CD4-positive, alpha-beta T cell treated with Interferon alpha-2 for 1 hour (primary cell): ENCODE data around the gene NKIRAS1.
"Not testable (repeated sequence)": the region's sequence is repeated elsewhere in the genome, so short reads cannot be mapped to it uniquely, and the experiment has no call there.

Experiments
- DNase-seq, 2 donors: peaks; one replicate each; pipeline ENCODE4 v3.0.0-alpha.2; 2020 to 2022

NKIRAS1 gene

GRCh38 chr3:23938688-23939087 lies 21.9 kb upstream of the NKIRAS1 start:
- DNase-seq = no peak

- DNase-seq = no peak
These were observed 20.5 kb upstream of the NKIRAS1 start for GRCh38 chr3:23937296-23937695.

- no peak for DNase-seq
These were observed 17.5 kb upstream of the NKIRAS1 start for GRCh38 chr3:23934253-23934652.

GRCh38 chr3:23932571-23932970 lies 15.8 kb upstream of the NKIRAS1 start:
- DNase-seq = no peak

DNA sequence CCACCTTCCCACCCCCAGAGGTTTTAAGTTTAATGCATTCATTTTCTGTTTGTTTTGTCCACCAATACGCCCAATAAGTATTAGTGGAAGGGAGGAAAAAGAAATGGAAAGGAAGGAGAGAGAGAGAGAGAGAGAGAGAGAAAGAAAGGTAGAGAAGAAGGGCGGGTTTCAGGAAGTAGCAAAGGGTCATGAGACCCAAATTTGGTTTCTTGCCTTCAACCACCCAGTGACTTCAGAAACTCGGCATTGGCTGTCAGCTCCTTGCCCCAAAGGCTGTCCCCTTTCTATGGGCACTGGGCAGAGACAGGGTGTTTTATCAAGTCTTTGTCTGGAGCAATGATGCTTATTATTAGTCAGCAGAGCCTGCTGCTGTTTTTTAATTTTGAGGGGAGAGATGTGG lies 14.8 kb upstream of the NKIRAS1 start:
- DNase-seq = no peak

DNA sequence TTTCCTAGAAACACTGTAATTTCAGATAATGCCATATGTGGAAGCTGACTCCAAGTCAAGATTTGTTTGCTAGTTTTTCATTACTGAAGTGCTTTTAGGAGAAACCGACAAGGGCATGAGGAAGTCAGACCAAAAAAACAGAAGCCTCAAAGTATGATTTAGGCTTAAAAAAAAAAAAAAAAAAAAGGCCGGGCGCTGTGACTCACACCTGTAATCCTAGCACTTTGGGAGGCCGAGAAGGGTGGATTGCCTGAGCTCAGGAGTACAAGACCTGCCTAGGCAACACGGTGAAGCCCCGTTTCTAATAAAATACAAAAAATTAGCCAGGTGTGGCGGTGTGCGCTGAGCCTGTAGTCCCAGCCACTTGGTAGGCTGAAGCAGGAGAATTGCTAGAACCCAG lies 11.7 kb upstream of the NKIRAS1 start:
- no peak for DNase-seq

DNA sequence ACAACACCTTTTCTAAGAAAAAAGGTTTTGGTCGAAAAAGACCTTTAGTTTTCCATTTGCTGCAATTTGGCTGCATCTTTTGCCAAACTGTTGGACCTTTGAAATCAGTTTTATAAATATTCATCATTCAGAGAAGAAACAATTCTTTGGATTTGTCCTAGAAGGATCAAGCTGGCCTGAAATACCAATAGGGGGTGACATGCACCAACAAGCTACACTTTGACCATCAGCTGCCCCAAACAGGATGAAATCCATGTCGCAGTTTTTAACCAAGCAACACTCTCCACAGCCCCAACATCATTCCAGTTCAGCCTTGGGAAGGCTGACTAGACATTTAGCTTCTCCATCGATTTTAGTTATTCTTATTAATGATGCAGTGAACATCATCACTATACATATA lies 9.9 kb upstream of the NKIRAS1 start:
- no peak for DNase-seq

- no peak for DNase-seq
These were observed 9.5 kb upstream of the NKIRAS1 start for GRCh38 chr3:23926246-23926645.

GRCh38 chr3:23923786-23924185 lies 7.0 kb upstream of the NKIRAS1 start:
- DNase-seq = no peak

GRCh38 chr3:23921052-23921511 lies 4.3 kb upstream of the NKIRAS1 start:
- no peak for DNase-seq

DNA sequence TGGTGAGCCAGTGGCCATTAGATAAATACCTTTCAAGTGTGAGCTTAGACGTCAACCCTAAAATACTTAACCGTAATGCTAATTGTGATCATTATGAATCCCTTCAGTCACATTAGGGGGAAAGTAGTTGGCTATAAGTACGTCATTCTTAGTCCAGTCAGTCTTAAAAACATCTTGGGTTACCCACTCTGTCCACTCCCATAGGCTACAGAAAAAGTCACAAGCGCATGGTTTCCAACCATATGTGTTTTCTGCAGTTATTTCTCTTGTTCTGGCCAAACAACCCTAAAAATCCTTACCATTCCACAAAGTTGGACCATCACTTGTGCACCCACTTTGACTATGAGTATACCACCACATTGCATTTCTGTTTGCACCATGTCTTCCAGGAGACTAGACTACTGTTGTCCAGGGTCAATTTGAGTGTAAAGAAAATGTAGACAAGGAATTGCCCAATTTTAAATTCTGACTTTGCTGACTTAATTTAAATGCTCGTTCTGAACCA lies 3.4 kb upstream of the NKIRAS1 start:
- DNase-seq = no peak

DNA sequence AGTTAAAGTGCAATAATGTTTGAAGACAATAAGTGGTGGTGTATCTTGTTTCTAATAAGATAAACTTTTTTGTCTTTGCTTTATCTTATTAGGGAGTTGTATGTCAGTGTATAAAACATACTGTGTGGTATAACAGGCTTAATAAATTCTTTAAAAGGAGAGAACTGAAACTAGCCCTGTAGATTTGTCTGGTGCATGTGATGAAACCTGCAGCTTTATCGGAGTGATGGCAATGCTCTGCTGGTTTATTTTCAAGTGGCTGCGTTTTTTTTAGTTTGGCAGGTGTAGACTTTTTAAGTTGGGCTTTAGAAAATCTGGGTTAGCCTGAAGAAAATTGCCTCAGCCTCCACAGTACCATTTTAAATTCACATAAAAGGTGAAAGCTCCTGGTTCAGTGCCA lies 2.8 kb upstream of the NKIRAS1 start:
- no peak for DNase-seq

DNA sequence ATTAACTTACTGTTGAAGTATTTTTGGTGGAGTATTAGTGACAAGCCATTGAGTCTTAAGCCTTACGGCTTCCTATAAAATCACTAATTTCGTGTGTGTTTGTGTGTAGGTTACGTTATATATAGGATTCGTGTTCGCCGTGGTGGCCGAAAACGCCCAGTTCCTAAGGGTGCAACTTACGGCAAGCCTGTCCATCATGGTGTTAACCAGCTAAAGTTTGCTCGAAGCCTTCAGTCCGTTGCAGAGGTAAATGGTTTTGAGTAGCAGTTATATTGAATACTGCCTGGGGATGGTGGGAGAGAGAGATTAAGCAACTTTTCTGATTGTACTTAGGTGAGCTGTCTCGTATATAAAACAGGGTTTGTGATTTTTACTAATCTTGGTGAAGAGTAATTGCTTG lies 1.5 kb upstream of the NKIRAS1 start:
- not testable (repeated sequence) for DNase-seq

DNA sequence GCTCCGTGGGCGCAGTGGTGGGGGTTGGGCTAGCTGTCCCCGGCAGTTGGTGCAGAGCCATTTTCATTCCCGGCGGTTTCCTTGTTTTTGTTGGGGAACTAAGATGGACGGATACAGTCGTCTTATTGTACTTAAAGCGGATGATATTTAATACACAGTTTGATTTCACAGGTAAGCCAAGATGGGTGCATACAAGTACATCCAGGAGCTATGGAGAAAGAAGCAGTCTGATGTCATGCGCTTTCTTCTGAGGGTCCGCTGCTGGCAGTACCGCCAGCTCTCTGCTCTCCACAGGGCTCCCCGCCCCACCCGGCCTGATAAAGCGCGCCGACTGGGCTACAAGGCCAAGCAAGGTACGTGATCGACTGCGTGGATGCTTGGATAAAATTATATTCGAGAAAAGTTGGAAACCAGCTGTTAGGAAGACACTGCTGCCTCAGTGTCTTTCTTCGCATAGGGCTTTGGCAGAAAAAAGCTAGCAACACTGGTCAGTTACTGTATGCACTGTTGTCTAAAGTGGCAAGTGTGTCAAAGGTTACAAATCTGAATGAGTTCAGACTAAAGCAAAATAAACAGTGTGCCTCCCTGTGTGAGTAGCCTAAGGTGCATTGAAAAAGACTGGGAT lies 1.0 kb upstream of the NKIRAS1 start:
- not testable (repeated sequence) for DNase-seq

DNA sequence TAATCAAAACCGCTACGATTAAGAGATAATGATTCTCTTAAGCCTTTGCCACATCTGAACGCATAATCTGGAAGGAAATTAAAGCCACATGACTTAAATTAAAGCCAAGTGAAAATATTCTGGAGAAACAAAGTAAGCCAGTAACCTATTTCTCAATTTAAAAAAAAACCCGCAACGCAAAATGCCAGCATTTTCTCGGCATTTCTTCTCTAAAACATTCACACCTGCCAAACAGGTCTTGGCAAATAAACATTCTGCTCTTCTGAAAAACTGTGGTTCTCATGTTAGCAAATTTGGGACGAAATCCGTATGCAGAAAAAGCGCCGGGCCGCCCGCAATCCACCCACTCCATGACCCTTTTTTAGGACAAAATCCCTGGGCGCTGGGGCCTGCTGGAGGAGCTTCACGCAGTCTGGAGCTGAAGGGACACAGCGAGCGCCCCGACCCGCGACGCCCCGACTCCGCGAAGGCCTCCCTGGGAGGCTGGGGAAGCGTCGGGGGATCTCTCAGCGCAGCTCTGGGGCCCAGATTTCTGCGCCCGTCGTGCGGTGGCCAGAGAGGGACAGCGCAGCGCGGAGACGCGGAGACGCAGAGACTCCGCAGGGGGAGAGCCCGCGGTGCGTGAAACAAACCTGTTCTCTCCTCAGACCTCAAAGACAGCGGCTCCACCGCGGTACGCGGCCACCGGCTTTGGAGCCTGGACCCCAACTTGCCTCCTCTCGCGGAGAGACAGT lies 471 bp downstream of the NKIRAS1 start:
- DNase-seq = no peak

- no peak for DNase-seq
These were observed 1.2 kb downstream of the NKIRAS1 start for GRCh38 chr3:23915537-23916108.

- DNase-seq = no peak
These were observed 2.7 kb downstream of the NKIRAS1 start for GRCh38 chr3:23913873-23914743.

GRCh38 chr3:23913182-23913581 lies 3.6 kb downstream of the NKIRAS1 start:
- no peak for DNase-seq

DNA sequence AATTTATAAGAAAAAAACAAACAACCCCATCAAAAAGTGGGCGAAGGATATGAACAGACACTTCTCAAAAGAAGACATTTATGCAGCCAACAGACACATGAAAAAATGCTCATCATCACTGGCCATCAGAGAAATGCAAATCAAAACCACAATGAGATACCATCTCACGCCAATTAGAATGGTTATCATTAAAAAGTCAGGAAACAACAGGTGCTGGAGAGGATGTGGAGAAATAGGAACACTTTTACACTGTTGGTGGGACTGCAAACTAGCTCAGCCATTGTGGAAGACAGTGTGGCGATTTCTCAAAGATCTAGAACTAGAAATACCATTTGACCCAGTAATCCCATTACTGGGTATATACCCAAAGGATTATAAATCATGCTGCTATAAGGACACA lies 4.5 kb downstream of the NKIRAS1 start:
- DNase-seq = not testable (repeated sequence)

- DNase-seq = no peak
These were observed 5.4 kb downstream of the NKIRAS1 start for GRCh38 chr3:23911397-23911796.

- no peak for DNase-seq
These were observed 7.4 kb downstream of the NKIRAS1 start for GRCh38 chr3:23909341-23909740.

GRCh38 chr3:23904545-23904944 lies 12.2 kb downstream of the NKIRAS1 start:
- DNase-seq = no peak

GRCh38 chr3:23900744-23901143 lies 16.0 kb downstream of the NKIRAS1 start:
- no peak for DNase-seq
